ENCODE measurements around the gene OR6J1. TPM values are rescaled to one million over a fixed set of nuclear protein-coding genes. Genes with fewer than 3 reads are reported as not detected.
A peak's percentile ranks its signal among the peaks of the same experiment; 100 is the strongest.
"Not testable (repeated sequence)": the region's sequence is repeated elsewhere in the genome, so short reads cannot be mapped to it uniquely, and the experiment has no call there.

OR6J1 gene
- total RNA-seq, 1 experiment from 2014 or later, result 0.18 TPM

DNA sequence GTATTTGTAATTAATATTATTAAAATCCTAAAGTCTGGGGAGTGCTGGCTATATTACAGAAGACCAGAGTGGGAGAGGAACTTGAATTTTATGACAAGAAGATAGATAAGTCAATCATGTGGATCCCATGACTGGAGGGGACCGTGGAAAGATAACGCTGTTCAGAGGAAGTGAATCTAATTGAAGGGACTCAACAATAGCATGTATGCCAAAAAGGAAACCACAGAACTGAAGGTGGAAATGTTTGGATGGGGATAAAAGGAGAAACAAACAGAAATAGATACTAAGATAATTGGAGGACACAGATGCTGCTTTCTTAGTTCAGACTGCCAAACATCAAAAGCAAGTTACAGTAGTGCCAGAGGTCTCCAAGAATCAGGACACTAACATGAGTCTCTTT, 21.1 kb downstream of the OR6J1 start:
- Mint-ChIP-seq H3K27ac (ENCODE audit: unreplicated experiment) (no peak overlapping the region), H3K36me3 (ENCODE audit: insufficient read depth, unreplicated experiment) (no peaks in the 10 kb centered on the region), H3K4me3 (ENCODE audit: unreplicated experiment) (no peak overlapping the region), H3K4me1 (ENCODE audit: low read depth, unreplicated experiment) (no peaks in the 10 kb centered on the region), H3K9me3 (ENCODE audit: unreplicated experiment) (no peaks in the 10 kb centered on the region), H3K27me3 (ENCODE audit: insufficient read depth, unreplicated experiment) (no peaks in the 10 kb centered on the region)
- ChIA-PET CTCF (interaction anchor here (0.8 kb wide), 1 partner anchor 53 kb away, joined by 3 read pairs; no protein-coding TSS in a partner anchor), POLR2A (no interaction called here)
- no peak overlapping the region for H3K4me3 ChIP-seq (ENCODE audit: low read depth, low read length)
- H3K9me3 ChIP-seq, result no peaks in the 10 kb centered on the region
- no peaks in the 10 kb centered on the region for H3K4me1 ChIP-seq
- H3K36me3 ChIP-seq (ENCODE audit: control insufficient read depth, insufficient read depth, low read length), result no peaks in the 10 kb centered on the region
- BruUV-seq (replicated peaks), result no TSS peak
- TF ChIP-seq, protein P1, sequence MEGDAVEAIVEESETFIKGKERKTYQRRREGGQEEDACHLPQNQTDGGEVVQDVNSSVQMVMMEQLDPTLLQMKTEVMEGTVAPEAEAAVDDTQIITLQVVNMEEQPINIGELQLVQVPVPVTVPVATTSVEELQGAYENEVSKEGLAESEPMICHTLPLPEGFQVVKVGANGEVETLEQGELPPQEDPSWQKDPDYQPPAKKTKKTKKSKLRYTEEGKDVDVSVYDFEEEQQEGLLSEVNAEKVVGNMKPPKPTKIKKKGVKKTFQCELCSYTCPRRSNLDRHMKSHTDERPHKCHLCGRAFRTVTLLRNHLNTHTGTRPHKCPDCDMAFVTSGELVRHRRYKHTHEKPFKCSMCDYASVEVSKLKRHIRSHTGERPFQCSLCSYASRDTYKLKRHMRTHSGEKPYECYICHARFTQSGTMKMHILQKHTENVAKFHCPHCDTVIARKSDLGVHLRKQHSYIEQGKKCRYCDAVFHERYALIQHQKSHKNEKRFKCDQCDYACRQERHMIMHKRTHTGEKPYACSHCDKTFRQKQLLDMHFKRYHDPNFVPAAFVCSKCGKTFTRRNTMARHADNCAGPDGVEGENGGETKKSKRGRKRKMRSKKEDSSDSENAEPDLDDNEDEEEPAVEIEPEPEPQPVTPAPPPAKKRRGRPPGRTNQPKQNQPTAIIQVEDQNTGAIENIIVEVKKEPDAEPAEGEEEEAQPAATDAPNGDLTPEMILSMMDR (IDR thresholded peaks at IDR 0.05; ENCODE audit: insufficient read depth in 1 of 2, low read depth in 1 of 2, low read length in 1 of 2, severe bottlenecking in 1 of 2, unreplicated experiment in 1 of 2), result no peak
- intact Hi-C loops (cut with micrococcal nuclease; ENCODE audit: unreplicated experiment), result no loop called here
- H3K27me3 ChIP-seq (replicated peaks; ENCODE audit: control insufficient read depth, insufficient read depth, low read length), result no peaks in the 10 kb centered on the region
- DNase-seq, result no peak

- Mint-ChIP-seq H3K4me3 (ENCODE audit: unreplicated experiment) (no peak overlapping the region), H3K4me1 (ENCODE audit: low read depth, unreplicated experiment) (no peaks in the 10 kb centered on the region), H3K27me3 (ENCODE audit: insufficient read depth, unreplicated experiment) (no peaks in the 10 kb centered on the region), H3K27ac (ENCODE audit: unreplicated experiment) (no peak overlapping the region), H3K36me3 (ENCODE audit: insufficient read depth, unreplicated experiment) (no peaks in the 10 kb centered on the region), H3K9me3 (ENCODE audit: unreplicated experiment) (no peaks in the 10 kb centered on the region)
- Histone ChIP-seq H3K36me3 (ENCODE audit: control insufficient read depth, insufficient read depth, low read length) (no peaks in the 10 kb centered on the region), H3K4me3 (ENCODE audit: low read depth, low read length) (no peak overlapping the region), H3K9me3 (no peaks in the 10 kb centered on the region), H3K27me3 (replicated peaks; ENCODE audit: control insufficient read depth, insufficient read depth, low read length) (no peaks in the 10 kb centered on the region), H3K4me1 (no peaks in the 10 kb centered on the region)
- intact Hi-C loops (cut with micrococcal nuclease; ENCODE audit: unreplicated experiment), result no loop called here
- no peak for DNase-seq
- POLR2A ChIA-PET, result no interaction called here
- no TSS peak for BruUV-seq (replicated peaks)
- TF ChIP-seq, protein P1 (IDR thresholded peaks at IDR 0.05; ENCODE audit: insufficient read depth in 1 of 2, low read depth in 1 of 2, low read length in 1 of 2, severe bottlenecking in 1 of 2, unreplicated experiment in 1 of 2), result no peak
- CTCF ChIA-PET, result interaction anchor here (0.8 kb wide), 1 partner anchor 52 kb away, joined by 3 read pairs; no protein-coding TSS in a partner anchor
Observed at GRCh38 chr14:22622255-22622654, 21.9 kb downstream of the OR6J1 start.

GRCh38 chr14:22615765-22616164, 28.4 kb downstream of the OR6J1 start:
- CTCF ChIA-PET, result not testable (repeated sequence)

More at GRCh38 chr14:22615765-22616164, 28.4 kb downstream of the OR6J1 start:
- peaks cover 28% of the 10 kb centered on the region for H3K4me1 ChIP-seq
- peaks cover 44% of the 10 kb centered on the region for H3K36me3 Mint-ChIP-seq (ENCODE audit: insufficient read depth, unreplicated experiment)
- H3K4me3 ChIP-seq (ENCODE audit: low read depth, low read length); H3K36me3 ChIP-seq (ENCODE audit: control insufficient read depth, insufficient read depth, low read length); H3K27me3 Mint-ChIP-seq (ENCODE audit: insufficient read depth, unreplicated experiment); H3K9me3 Mint-ChIP-seq (ENCODE audit: unreplicated experiment); H3K4me3 Mint-ChIP-seq (ENCODE audit: unreplicated experiment); BruUV-seq (replicated peaks); DNase-seq; POLR2A ChIA-PET; H3K9me3 ChIP-seq; H3K27me3 ChIP-seq (replicated peaks; ENCODE audit: control insufficient read depth, insufficient read depth, low read length): not testable (repeated sequence)
- H3K4me1 Mint-ChIP-seq (ENCODE audit: low read depth, unreplicated experiment), result peaks cover 26% of the 10 kb centered on the region
- intact Hi-C loops (cut with micrococcal nuclease; ENCODE audit: unreplicated experiment), result loop anchor here (2.0 kb wide), 2 partner anchors 17 to 55 kb away; partner anchors contain the start of gene ABHD4
- peak overlapping the region; percentile 45 for H3K27ac Mint-ChIP-seq (ENCODE audit: unreplicated experiment)

Data from Caco-2 (cell line).